Stimulated activated naive CD4-positive, alpha-beta T cell (primary cell): Measurements from ENCODE around the gene NT5DC3.
"Not testable (repeated sequence)": the region's sequence is repeated elsewhere in the genome, so short reads cannot be mapped to it uniquely, and the experiment has no call there.

Source experiments
- DNase-seq, 6 experiments: peaks; one replicate each; lab custom pipeline; 2025; lab: John Stamatoyannopoulos, UW

Gene NT5DC3

GRCh38 chr12:103855036-103855712, 14.1 kb upstream of the NT5DC3 start:
- DNase-seq, result no peak

- DNase-seq, result no peak
Measured at GRCh38 chr12:103854372-103854973, 13.4 kb upstream of the NT5DC3 start.

GRCh38 chr12:103852498-103852997, 11.5 kb upstream of the NT5DC3 start:
- DNase-seq, result no peak

- DNase-seq, result no peak
Measured at GRCh38 chr12:103851127-103851526, 10.1 kb upstream of the NT5DC3 start.

- no peak for DNase-seq
Measured at GRCh38 chr12:103850429-103850828, 9.4 kb upstream of the NT5DC3 start.

- no peak for DNase-seq
Measured at GRCh38 chr12:103848917-103849491, 8.0 kb upstream of the NT5DC3 start.

GRCh38 chr12:103848143-103848542, 7.1 kb upstream of the NT5DC3 start:
- DNase-seq, result no peak

- no peak for DNase-seq
Measured at GRCh38 chr12:103846415-103846814, 5.4 kb upstream of the NT5DC3 start.

GRCh38 chr12:103844305-103844704, 3.3 kb upstream of the NT5DC3 start:
- no peak for DNase-seq

- peak in 3 of 6 experiments; percentile 8 to 35 (median 34) for DNase-seq
Measured at GRCh38 chr12:103841690-103842584, 903 bp upstream of the NT5DC3 start.

GRCh38 chr12:103840462-103840875, 565 bp downstream of the NT5DC3 start:
- DNase-seq, result no peak

GRCh38 chr12:103839609-103840461, 1.2 kb downstream of the NT5DC3 start:
- no peak for DNase-seq

- DNase-seq, result no peak
Measured at GRCh38 chr12:103839103-103839502, 1.9 kb downstream of the NT5DC3 start.

GRCh38 chr12:103838254-103838914, 2.6 kb downstream of the NT5DC3 start:
- no peak for DNase-seq

- DNase-seq, result no peak
Measured at GRCh38 chr12:103836345-103836744, 4.7 kb downstream of the NT5DC3 start.

GRCh38 chr12:103835747-103836335, 5.2 kb downstream of the NT5DC3 start:
- not testable (repeated sequence) for DNase-seq

GRCh38 chr12:103834942-103835341, 6.1 kb downstream of the NT5DC3 start:
- DNase-seq, result no peak

- DNase-seq, result no peak
Measured at GRCh38 chr12:103833891-103834290, 7.1 kb downstream of the NT5DC3 start.

- DNase-seq, result no peak
Measured at GRCh38 chr12:103833095-103833775, 7.8 kb downstream of the NT5DC3 start.
